ENCODE data around the gene HLA-DOA. TPM values are rescaled to one million over a fixed set of nuclear protein-coding genes. Genes with fewer than 3 reads are reported as not detected.

The HLA-DOA gene
- total RNA-seq, 1 donor from 2014 or later, result 4.1 TPM

- Mint-ChIP-seq H3K9me3 (ENCODE audit: low read depth) (no peaks in the 10 kb centered on the region), H3K36me3 (ENCODE audit: insufficient read depth) (no peaks in the 10 kb centered on the region), H3K27ac (no peak overlapping the region), H3K4me1 (ENCODE audit: low read depth) (peaks cover 25% of the 10 kb centered on the region), H3K27me3 (peaks cover 23% of the 10 kb centered on the region), H3K4me3 (ENCODE audit: low read depth) (no peak overlapping the region)
- TF ChIP-seq CTCF (IDR thresholded peaks at IDR 0.05; ENCODE audit: unreplicated experiment), result no peak
- DNase-seq (ENCODE audit: low spot score, unreplicated experiment), result no peak
These were observed 7.6 kb upstream of the HLA-DOA start for GRCh38 chr6:33017018-33017417.

GRCh38 chr6:33015798-33016197 is 6.4 kb upstream of the HLA-DOA start:
- Mint-ChIP-seq H3K27ac (no peak overlapping the region), H3K36me3 (ENCODE audit: insufficient read depth) (no peaks in the 10 kb centered on the region), H3K4me3 (ENCODE audit: low read depth) (no peak overlapping the region), H3K9me3 (ENCODE audit: low read depth) (no peaks in the 10 kb centered on the region), H3K4me1 (ENCODE audit: low read depth) (peaks cover 25% of the 10 kb centered on the region), H3K27me3 (peaks cover 28% of the 10 kb centered on the region)
- TF ChIP-seq CTCF (IDR thresholded peaks at IDR 0.05; ENCODE audit: unreplicated experiment), result no peak
- no peak for DNase-seq (ENCODE audit: low spot score, unreplicated experiment)

- H3K9me3 Mint-ChIP-seq (ENCODE audit: low read depth), result no peaks in the 10 kb centered on the region
- peaks cover 25% of the 10 kb centered on the region for H3K27me3 Mint-ChIP-seq
- peaks cover 25% of the 10 kb centered on the region for H3K4me1 Mint-ChIP-seq (ENCODE audit: low read depth)
- no peak overlapping the region for H3K4me3 Mint-ChIP-seq (ENCODE audit: low read depth)
- peak; percentile 49 for DNase-seq (ENCODE audit: low spot score, unreplicated experiment)
- H3K27ac Mint-ChIP-seq, result no peak overlapping the region
- peak; percentile 85 for TF ChIP-seq CTCF (IDR thresholded peaks at IDR 0.05; ENCODE audit: unreplicated experiment)
- no peaks in the 10 kb centered on the region for H3K36me3 Mint-ChIP-seq (ENCODE audit: insufficient read depth)
These were observed 5.6 kb upstream of the HLA-DOA start for GRCh38 chr6:33014841-33015634.

- Mint-ChIP-seq H3K27ac (no peak overlapping the region), H3K36me3 (ENCODE audit: insufficient read depth) (no peaks in the 10 kb centered on the region), H3K4me1 (ENCODE audit: low read depth) (peaks cover 22% of the 10 kb centered on the region), H3K27me3 (peaks cover 30% of the 10 kb centered on the region), H3K4me3 (ENCODE audit: low read depth) (no peak overlapping the region), H3K9me3 (ENCODE audit: low read depth) (no peaks in the 10 kb centered on the region)
- TF ChIP-seq CTCF (IDR thresholded peaks at IDR 0.05; ENCODE audit: unreplicated experiment), result no peak
- no peak for DNase-seq (ENCODE audit: low spot score, unreplicated experiment)
These were observed 4.2 kb upstream of the HLA-DOA start for GRCh38 chr6:33013608-33014007.

- Mint-ChIP-seq H3K4me3 (ENCODE audit: low read depth) (no peak overlapping the region), H3K27ac (no peak overlapping the region), H3K4me1 (ENCODE audit: low read depth) (peaks cover 9% of the 10 kb centered on the region), H3K27me3 (peaks cover 22% of the 10 kb centered on the region), H3K9me3 (ENCODE audit: low read depth) (no peaks in the 10 kb centered on the region), H3K36me3 (ENCODE audit: insufficient read depth) (no peaks in the 10 kb centered on the region)
- no peak for DNase-seq (ENCODE audit: low spot score, unreplicated experiment)
- TF ChIP-seq CTCF (IDR thresholded peaks at IDR 0.05; ENCODE audit: unreplicated experiment), result no peak
These were observed 965 bp upstream of the HLA-DOA start for GRCh38 chr6:33010356-33010755.

All from progenitor cell of endocrine pancreas (in vitro differentiated cells).